Islet precursor cell (in vitro differentiated cells): Measurements from ENCODE around the gene BAG3.
A peak's percentile ranks its signal among the peaks of the same experiment; 100 is the strongest.
"Not testable (repeated sequence)": the region's sequence is repeated elsewhere in the genome, so short reads cannot be mapped to it uniquely, and the experiment has no call there.

ENCODE experiments used
- DNase-seq: peaks from one replicate; pipeline ENCODE4 v3.0.0-alpha.2; 2018

The BAG3 gene

GRCh38 chr10:119650692-119651513, at the start of gene BAG3:
Gene BAG3, plus strand, starts transcription at chr10:119651380. Its CDS starts 296 bp downstream, at chr10:119651676.
- DNase-seq: peak; percentile 95

- peak; percentile 65 for DNase-seq
Observed at GRCh38 chr10:119602241-119603095, 48.7 kb upstream of the BAG3 start.

DNA sequence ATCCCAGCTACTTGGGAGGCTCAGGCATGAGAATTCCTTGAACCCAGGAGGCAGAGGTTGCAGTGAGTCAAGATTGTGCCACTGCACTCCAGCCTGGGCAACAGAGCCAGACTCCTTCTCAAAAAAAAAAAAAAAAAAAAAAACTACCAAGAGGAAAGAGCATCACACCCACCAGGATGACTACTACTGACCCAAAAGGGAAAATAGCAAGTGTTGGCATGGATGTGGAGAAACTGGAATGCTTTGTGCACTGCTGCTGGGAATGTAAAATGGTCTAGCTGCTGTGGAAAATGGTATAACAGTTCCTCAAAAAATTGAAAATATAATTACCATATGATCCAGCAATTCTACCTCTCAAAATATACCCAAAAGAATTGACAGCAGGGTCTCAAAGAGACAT, 46.7 kb upstream of the BAG3 start:
- DNase-seq: no peak

DNA sequence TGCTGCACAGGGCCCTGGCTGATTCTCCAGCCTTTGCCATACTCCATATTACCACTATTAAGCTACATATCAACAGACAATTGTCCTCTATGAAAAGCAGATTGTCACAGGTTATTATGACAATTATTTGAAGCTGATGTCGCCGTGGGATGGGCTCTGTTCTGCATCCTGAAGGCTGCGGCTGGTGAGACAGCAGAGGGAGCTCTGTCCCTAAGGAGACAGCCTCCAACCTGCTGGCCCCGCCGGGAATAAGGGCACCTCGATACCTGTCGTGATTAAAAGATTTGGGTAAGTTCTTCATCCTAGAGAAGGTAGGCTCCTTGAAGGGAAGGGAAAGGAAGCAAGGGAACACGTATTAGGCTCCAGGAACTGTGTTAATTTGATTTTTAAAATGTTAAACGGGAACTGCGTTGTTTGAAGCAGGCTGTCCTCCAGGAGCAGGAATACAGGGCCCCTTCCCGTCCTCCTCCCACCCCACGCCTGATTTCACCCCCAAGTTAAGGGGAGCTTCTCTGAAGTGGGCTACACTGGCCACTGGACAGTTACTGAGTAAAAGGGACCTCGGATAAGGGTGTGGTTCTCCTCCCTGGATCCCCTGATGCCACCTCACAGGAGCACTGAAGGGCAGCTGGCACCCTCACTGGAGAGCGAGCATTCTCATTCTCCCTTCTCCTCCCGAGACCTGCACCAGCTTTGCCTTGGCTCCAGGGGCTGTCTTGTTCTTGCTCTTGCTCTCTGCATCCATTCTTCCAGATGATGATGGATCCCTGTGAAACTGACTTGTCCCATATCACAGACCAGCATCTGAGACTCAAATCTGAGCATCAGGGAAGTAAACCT, 42.6 kb upstream of the BAG3 start:
- DNase-seq: peak; percentile 71

DNA sequence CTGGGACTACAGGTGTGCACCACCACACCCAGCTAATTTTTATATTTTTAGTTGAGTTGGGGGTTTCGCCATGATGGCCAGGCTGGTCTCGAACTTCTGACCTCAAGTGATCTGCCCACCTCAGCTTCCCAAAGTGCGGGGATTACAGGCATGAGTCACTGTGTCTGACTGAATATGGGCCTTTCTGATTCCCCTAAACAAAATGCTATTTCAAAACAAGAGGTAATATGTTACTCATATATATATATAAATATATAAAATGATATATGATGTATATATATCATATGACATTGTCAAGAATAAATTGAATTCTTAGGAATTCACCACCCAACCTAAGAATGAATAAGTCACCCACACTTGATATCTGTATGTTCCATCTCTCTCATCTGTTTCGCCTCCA, 41.7 kb upstream of the BAG3 start:
- DNase-seq: no peak

- DNase-seq: no peak
Observed at GRCh38 chr10:119611433-119611832, 39.7 kb upstream of the BAG3 start.

GRCh38 chr10:119613741-119614140, 37.4 kb upstream of the BAG3 start:
- DNase-seq: no peak

DNA sequence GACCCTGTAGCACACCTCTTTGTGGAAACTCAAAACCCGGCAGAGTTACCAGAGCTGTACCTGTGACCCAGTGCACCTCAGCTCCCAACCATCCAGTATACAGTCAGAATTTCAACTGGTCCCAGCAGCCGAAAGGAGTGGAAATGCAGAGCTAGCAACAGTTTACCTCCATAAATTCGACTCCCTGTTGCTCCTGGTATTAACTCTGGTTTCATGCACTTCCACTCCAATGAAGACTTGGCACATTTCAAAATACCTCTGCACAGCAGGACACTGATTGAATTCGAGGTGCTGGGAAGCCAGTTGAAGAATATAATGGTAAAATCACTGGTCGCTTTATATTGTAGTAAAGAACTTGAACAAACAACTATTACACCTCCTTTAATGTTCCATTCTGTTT, 36.5 kb upstream of the BAG3 start:
- no peak for DNase-seq

GRCh38 chr10:119616882-119617570, 34.2 kb upstream of the BAG3 start:
- no peak for DNase-seq

DNA sequence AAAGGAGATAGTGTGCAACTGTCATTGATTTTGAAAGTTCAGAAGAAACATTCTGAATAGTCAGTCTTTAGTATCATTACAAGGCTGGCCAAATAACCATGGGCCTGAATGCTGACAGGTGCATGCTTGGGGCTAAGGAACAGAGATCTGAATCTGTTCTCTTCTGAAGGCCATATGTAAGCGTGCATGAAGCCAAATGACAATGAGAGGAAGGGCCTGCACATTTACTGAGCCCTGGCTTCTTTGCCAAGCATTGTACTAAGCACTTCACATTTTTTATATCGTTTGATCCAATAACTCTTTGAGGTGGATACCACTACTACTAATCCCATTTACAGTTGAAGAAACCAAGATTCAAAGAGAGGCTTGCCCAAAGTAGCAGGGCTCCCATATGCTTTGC, 32.0 kb upstream of the BAG3 start:
- DNase-seq: no peak

GRCh38 chr10:119619811-119620210, 31.4 kb upstream of the BAG3 start:
- not testable (repeated sequence) for DNase-seq

DNA sequence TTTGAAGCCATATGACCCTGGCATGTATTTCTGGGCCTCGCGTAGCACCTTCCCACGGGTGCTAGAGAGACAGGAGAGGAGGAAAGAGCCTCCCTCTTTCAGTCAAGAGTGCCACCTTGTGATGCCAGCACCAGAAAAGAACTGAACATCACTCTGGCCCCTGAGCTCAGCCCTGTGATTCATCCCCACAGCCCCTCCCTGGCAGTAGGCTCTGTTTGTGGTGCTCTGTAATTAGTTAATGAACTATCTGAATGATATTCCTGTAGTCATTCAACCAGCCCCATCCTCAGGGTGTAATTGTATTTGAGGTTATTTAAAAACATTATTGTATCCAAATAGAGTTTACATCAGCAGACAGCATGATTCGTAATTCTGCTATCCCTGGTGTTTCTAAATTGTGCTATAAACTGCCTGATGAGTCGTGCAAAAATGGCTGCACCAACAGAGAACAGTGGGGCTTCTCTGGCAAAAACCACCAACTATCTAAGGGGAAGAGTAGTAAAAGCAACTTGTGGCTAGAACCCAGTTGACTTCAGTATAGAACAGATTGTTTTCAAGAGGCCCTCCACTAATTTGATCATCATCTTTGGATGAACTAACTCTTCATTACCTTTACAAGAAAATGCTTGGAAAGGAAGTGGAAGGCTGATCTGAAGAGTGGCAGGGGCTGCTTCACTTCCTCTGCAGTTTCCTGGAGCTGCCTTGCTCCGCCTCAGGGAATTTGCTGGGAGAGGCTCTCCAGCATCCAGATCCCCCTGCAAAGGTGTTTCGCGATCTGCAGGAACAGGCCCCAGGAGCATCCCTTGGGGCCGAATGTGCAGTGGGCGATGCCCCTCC, 30.7 kb upstream of the BAG3 start:
- DNase-seq: peak; percentile 89

DNA sequence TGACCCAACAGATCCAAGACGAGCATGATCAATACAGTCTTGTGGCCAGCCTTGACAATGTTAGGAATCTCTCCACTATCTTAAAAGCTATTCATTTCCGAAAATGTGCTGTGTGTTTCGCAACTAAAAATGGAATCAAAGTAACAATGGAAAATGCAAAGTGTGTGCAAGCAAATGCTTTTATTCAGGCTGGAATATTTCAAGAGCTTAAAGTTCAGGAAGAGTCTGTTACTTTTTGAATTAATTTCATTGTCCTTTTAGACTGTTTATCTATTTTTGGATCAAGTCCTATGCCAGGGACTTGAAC, 30.1 kb upstream of the BAG3 start:
- no peak for DNase-seq

DNA sequence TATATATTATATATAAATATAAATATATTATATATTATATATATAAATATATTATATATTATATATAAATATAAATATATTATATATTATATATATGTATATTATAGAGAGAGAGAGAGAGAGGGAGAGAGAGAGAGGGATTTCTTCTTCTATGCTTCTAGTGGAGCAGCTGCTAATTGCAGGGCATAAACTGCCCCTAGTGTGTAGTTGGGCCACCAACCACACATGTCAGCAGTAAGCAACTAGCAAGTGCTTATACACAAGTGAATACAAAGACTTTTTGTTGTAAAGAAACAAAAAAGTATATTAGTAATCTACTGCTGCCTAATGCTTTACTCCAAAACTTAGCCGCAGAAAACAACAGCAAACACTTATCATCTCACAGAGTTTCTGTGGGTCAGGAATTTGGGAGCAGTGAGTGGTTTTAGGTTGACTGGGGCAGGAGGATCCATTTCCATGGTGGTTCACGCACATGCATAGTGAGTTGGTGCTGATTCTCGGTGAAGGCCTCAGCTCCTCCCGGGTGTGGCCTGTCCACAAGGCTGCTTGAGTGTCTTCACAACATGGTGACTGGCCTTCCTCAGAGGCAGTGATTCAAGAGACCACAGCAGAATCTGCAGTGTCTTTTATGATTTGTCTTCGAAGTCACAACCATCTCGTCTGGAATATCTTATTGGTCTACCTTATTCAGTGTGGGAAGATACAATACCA, 25.5 kb upstream of the BAG3 start:
- DNase-seq: no peak

DNA sequence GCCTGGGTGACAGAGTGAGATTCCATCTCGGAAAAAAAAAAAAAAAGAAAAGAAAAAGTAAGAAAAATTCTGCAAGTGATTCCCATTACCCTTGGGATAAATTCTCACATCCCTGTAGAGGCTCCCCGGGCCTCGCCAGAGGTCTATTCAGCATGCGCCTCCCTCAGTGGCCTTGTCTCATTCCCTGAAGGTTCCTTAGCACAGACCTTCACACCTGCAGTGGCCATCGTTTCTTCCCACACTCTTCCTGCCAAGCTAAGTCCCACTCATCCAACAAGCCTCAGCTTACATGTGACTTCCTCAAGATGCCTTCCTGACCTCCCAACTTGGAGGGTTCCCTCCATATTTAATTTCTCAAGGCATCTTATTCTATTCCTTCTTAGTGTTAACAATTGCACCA, 20.9 kb upstream of the BAG3 start:
- no peak for DNase-seq

DNA sequence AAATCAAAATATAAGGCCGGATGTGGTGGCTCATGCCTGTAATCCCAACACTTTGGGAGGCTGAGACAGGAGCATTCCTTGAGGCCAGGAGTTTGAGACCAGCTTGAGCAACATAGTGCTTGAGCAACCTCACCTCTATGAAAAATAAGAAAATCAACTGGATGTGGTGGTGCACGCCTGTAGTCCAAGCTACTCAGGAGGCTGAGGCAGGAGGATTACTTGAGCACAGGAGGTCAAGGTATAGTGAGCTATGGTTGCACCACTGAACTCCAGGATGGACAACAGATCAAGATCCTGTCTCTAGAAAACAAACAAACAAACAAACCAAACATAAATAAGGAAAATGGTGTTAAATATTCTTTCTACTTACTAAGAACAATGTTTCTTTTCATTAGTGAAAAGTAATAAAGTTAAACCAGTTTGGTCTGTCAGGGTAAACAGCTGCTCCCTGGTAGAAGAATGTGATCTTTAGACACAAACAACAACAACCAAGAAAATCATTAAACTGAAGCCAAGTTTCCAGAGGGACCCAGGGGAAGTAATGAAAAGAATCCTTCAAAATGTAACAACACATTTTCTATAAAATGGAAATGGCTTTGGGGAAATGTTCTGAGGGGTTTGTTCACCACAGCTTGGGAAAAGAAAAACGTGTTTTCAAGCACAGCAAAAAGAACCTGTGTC, 17.5 kb upstream of the BAG3 start:
- DNase-seq: no peak

GRCh38 chr10:119634219-119634544, 17.0 kb upstream of the BAG3 start:
- no peak for DNase-seq

GRCh38 chr10:119637631-119638030, 13.5 kb upstream of the BAG3 start:
- DNase-seq: no peak

GRCh38 chr10:119638982-119639381, 12.2 kb upstream of the BAG3 start:
- DNase-seq: no peak

- no peak for DNase-seq
Observed at GRCh38 chr10:119640384-119640783, 10.8 kb upstream of the BAG3 start.
